ENCODE data around the gene SH3PXD2A.

The SH3PXD2A gene

DNA sequence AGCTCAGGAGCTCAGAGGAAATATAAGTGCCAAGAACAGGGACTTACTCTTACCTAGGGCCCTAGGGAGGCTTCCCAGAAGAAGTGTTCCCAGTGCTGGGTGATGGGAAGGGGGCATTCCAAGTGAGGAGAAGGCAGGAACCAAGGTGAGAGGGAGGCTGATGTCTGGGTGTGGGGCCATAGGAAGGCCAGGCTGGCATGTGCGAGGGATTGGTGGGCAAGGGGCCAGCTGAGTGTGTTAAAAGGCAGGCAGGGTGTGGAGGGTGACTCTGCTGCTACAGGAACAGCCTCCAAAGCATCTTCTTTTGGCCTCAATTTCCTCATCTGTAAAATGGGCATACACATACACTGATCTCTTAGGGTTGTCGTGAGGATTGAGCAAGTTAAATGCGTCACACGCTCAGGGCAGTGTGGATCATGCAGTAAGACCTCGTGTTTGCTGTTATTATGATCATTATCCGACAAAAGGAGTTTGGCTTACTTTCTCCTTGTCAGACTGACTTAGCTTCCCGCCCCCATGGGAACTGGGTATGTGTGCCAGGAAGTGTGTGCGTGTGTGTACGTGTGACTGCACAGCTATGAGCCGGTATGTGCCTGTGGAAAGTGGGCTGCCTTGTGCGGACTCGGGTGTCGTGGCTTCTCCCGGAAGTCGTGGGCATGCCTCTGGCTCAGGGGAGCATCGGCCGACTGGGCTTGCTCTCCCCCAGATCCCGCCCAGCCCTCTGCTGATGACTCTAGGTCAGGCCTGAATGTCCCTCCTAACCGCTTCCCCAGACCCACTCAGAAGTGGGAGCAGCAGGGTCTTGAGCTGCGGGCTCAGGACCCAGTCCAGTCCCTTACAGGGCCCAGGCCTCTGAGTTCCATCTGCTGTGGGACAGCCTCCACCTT is 302.3 kb downstream of the SH3PXD2A start:
- DNase-seq: no peak

GRCh38 chr10:103551619-103552602 is 303.5 kb downstream of the SH3PXD2A start:
- no peak for DNase-seq

DNA sequence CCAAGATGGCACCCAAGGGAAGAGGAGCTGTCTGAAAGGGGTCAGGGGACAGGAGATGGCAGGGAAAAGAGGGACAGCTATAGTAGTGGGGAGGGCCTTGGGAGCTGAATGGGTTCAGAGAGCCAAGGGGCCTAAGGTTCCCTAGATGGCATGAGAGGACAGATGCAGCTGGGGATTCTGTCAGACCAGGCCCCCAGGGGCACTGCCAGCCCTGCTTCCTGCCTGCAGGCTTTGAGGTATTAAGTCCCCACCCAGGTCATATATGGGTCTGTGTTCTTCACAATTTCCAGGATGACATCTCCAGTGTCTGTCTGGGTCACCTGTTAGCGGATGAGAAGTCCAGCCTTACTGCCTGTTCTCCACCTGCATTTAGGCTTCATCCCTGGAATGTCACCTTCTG is 305.1 kb downstream of the SH3PXD2A start:
- no peak for DNase-seq

- no peak for DNase-seq
These were observed 306.1 kb downstream of the SH3PXD2A start for GRCh38 chr10:103549349-103549685.

DNA sequence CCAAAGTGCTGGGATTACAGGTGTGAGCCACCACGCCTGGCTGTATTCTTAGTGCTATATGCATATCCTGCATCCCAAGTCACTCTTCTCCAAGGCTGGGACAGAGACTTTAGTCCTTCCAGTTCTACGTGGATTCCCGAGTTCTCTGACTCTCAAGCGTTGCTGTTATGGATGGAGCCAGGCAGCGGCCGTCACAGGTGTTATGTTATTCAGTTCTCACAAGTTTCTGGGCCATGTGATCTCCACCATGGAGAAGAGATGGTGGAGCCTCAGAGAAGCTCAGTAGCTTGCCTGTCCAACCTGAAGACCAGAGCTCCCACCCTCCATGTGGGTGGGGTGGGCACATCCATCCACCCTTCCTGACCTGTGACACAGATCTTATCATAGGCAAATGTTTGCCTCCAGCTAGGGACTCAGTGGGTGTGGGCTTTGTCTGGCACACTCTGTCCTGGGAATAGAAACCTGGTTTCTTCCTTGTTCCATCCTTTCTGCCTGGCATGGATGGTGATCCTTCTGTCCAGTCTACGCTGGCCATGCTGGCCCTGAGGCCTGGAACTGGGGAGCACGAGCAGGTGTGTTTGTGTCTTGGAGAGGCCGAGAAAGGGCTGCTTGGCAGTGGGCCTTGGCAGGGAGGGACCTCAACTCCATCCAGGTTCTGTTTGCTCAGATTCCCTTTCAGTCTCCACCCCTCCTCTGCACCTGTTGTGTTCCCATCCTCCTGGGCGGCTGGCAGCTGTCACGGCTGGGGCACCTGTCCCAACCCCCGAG is 306.6 kb downstream of the SH3PXD2A start:
- DNase-seq: peak; percentile 67

- no peak for DNase-seq
These were observed 307.4 kb downstream of the SH3PXD2A start for GRCh38 chr10:103548006-103548405.

DNA sequence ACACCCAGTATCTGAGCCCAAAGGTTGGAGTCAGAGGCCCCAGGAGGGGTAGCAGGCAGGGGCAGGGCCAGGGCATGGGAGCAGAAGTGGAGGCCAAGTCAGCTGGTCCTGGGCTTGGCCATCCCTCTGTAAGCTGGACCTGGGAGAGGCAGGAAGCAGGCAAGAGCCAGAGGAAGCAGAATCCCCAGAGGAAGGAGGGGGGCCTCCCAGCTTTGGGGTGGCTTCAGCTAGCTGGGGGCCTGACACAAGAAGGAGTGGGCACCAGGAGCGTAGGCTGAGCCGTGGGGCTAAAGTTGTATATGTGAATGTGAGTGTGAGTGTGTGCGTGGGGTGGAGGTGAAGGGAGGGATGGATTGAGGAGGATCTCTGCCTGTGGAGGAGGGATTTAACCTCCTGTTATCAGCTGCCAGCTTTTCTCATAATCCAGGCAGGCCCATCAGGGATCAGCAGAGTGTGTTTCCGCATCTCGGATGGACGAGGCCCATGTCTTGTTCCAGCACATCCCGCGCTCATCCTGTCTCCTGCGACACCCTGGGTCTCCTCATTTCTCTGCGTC is 307.9 kb downstream of the SH3PXD2A start:
- no peak for DNase-seq

GRCh38 chr10:103546401-103546800 is 309.0 kb downstream of the SH3PXD2A start:
- DNase-seq: no peak

DNA sequence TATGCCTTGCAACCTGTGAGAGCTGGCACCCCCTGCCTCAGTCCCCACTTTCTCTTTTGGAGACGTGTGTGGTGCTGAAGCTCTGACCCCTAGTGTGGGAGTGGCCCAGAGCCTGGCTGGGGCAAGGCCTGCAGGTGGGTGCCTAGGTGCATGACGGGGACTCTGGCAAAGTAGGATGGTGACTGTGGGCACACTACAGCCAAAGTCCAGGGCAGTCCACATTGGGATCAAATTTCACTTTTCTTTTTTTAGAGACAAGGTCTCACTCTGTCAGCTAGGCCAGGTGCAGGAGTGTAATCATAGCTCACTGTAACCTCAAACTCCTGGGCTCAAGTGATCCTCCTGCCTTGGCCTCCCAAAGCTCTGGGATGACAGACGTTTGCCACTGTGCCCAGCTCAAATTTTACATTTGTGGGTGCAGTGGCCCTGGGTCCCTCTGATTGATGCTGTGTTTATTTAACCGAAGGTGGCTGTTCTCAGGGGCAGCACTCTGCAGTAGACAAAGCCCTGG is 309.6 kb downstream of the SH3PXD2A start:
- no peak for DNase-seq

DNA sequence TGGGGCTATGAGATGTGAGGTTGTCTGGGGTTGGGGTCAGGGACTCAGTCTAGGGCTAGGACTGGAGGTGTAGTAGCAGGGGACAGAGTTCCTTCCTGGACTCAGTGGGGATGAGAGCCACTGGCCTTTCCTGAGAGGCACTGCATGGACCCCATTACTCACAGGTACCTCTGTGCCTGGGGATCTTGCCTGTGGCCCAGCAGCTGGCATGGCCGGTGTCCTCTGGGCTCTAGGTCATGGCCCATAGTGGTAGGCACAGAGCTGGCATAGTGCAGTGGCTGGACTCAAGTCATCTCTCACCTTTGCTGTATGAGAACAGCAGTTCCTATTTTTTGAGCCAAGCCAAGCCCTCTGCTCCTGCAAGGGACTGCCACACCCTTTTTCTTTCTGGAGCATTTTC is 310.0 kb downstream of the SH3PXD2A start:
- no peak for DNase-seq

DNA sequence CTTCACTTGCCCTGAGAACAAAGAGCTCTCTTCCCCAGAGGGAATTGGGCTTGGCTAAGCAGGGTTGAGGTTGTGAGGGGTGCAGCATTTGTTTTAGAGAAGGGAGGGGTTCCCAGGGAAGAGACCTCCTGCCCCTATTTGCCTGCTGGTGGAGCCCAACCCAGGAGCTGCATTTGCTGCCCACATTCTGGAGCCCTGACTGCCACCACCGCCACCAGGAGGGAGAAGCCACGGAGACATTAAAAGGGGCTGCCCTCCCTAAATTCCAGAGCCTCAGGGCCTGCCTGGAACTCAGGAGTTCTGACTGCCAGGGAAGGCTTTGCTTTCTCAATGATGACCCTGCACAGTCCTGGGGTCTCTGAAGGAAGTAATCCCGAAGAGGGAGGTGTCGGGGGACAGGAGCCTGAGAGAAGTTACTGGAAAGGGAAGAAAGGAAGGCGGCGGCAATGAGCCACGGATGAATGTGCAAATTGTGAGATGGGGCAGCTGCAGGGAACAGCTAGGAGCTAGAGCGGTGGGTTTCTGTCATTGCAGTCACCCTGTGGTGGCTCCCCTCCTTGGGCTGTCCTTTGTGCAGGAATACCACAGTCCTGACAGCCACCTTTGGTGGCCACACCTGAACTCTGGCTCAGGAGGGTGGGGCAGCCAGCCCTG is 310.6 kb downstream of the SH3PXD2A start:
- no peak for DNase-seq
